SK-N-SH (cell line): ENCODE measurements around the gene WHRN.

Experiments used
- EP300 ChIP-seq, 2 experiments: IDR thresholded peaks; 2 replicates each; pipeline versions ENCODE4 v1.4.0 to v1.6.1; 2012; ENCODE audit warnings: borderline replicate concordance in 1 of 2, low read depth in 1 of 2, low read length in 1 of 2
- FOXJ3 ChIP-seq: sonication (generic); formaldehyde crosslinking; IDR thresholded peaks from 2 replicates; pipeline ENCODE4 v1.5.1; 2020; ENCODE audit warnings: mild to moderate bottlenecking, missing genetic modification reagents
- JUND ChIP-seq: IDR thresholded peaks from 2 replicates; pipeline ENCODE4 v1.4.0; 2012
- POLR2AphosphoS5 ChIP-seq: IDR thresholded peaks from 2 replicates; pipeline ENCODE4 v1.6.1; 2012; ENCODE audit warnings: low read depth, low read length
- SIN3A ChIP-seq: IDR thresholded peaks from 2 replicates; pipeline ENCODE4 v1.6.1; 2012; ENCODE audit warnings: low read depth, mild to moderate bottlenecking, low read length, moderate library complexity, borderline replicate concordance
- TF ChIP-seq, protein P1 (sequence below): IDR thresholded peaks from 2 replicates; pipeline ENCODE4 v1.4.0; 2012; ENCODE audit warnings: low read depth

DNA sequence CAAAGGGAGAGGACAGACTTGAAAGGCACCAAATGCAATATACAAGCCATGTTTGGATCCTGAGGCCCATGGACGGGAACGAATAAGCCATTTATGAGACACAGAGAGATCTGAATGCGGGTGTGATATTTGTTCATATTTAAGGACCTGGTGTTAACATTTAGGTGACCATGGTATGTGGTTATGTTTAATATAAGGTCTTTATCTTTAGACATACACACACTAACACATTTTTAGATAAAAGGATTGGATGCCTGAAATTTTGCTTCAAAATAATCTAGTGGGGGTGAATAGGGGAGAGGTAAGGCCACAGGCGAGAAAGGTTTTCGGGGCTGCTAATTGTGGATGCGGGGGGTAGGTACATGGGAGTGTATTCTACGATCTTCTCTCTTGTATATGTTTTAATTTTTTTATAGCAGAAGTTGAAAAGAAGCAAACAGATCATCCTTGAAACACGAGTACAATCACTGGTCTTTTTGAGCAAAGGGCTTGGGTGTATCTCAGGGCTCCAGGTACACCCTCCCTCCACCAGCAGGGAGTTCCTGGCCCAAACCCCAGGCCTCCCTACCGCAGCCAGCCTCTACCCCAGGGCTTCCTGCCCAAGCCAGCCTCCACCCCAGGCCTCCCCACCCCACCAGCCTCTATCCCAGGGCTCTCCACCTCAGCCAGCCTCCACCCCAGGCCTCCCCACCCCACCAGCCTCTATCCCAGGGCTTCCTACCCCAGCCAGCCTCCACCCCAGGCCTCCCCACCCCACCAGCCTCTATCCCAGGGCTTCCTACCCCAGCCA, 129.7 kb downstream of the WHRN start:
- TF ChIP-seq EP300 (IDR thresholded peaks at IDR 0.05; ENCODE audit: borderline replicate concordance in 1 of 2, low read depth in 1 of 2, low read length in 1 of 2) (no peak), SIN3A (no peak), POLR2AphosphoS5 (no peak), JUND (no peak), FOXJ3 (CRISPR knock-in tag) (no peak)
- TF ChIP-seq, protein P1, sequence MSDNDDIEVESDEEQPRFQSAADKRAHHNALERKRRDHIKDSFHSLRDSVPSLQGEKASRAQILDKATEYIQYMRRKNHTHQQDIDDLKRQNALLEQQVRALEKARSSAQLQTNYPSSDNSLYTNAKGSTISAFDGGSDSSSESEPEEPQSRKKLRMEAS = no peak
